OCI-M2 (cell line): ENCODE results near the gene MAST3.
"Not testable (repeated sequence)": the region's sequence is repeated elsewhere in the genome, so short reads cannot be mapped to it uniquely, and the experiment has no call there.

Source experiments
- DNase-seq: peaks from one replicate; lab custom pipeline; 2025; ENCODE audit not compliant: unreplicated experiment; lab: John Stamatoyannopoulos, UW

The MAST3 gene

GRCh38 chr19:18157465-18158063, 60.0 kb downstream of the MAST3 start:
- no peak for DNase-seq

GRCh38 chr19:18158467-18158866, 60.9 kb downstream of the MAST3 start:
- DNase-seq, result no peak

DNA sequence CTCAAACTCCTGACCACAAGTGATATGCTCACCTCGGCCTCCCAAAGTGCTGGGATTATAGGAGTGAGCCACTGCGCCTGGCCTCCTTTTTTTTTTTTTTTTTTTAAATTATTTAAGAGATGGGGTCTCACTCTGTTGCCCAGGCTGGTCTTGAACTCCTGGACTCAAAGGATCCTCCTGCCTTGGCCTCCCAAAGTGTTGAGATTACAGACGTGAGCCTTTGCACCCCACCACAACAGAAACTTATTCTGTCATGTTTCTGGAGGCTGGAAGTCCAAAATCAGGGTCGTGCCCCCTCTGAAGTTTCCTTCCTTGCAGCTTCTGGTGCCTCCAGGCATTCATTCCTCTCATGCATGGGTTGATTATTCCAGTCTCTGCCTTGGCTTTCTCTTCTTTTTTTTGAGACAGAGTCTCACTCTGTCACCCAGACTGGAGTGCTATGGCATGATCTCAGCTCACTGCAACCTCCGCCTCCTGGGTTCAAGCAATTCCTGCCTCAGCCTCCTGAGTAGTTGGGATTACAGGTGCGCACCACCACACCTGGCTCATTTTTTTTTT, 61.6 kb downstream of the MAST3 start:
- DNase-seq, result not testable (repeated sequence)

DNA sequence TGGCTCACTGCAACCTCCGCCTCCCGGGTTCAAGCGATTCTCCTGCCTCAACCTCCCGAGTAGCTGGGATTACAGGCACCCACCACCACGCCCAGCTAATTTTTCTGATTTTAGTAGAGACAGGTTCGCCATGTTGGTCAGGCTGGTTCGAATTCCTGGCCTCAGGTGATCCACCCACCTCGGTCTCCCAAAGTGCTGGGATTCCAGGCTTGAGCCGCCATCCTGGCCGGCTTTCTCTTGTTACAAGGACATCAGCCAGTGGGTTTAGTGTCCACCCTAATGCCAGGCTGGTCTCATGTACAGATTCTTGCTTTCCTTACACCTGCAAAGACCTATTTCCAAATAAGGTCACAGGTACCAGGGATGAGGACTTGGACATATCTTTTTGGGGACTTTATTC, 62.2 kb downstream of the MAST3 start:
- no peak for DNase-seq

- DNase-seq, result no peak
Measured at GRCh38 chr19:18160493-18160970, 63.0 kb downstream of the MAST3 start.

DNA sequence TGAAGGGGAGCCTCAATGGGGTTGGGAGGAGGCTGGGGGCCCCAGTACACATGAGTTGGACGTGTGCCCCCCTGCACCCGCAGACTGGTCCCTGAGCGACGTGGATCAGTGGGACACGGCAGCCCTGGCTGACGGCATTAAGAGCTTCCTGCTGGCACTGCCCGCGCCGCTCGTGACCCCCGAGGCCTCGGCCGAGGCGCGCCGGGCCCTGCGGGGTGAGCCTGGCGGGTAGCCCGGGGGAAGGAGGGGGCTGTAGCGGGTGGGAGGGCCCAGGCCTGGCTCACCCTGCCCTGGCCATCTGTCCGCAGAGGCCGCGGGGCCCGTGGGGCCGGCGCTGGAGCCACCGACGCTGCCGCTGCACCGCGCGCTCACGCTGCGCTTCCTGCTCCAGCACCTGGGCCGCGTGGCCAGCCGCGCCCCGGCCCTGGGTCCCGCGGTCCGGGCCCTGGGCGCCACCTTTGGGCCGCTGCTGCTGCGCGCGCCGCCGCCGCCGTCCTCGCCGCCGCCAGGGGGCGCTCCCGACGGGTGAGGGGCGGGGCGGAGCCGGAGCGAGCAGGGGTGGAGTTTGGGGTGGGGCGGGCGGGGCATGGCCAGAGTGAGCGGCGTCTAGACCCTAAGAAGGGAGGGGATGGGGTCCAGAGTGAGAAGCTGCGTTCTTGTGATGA, 63.5 kb downstream of the MAST3 start:
- DNase-seq, result no peak

GRCh38 chr19:18161636-18162002, 64.0 kb downstream of the MAST3 start:
- DNase-seq, result no peak

- no peak for DNase-seq
Measured at GRCh38 chr19:18164072-18164471, 66.5 kb downstream of the MAST3 start.

GRCh38 chr19:18165794-18166544, 68.4 kb downstream of the MAST3 start:
- no peak for DNase-seq

- DNase-seq, result no peak
Measured at GRCh38 chr19:18167011-18167410, 69.4 kb downstream of the MAST3 start.

DNA sequence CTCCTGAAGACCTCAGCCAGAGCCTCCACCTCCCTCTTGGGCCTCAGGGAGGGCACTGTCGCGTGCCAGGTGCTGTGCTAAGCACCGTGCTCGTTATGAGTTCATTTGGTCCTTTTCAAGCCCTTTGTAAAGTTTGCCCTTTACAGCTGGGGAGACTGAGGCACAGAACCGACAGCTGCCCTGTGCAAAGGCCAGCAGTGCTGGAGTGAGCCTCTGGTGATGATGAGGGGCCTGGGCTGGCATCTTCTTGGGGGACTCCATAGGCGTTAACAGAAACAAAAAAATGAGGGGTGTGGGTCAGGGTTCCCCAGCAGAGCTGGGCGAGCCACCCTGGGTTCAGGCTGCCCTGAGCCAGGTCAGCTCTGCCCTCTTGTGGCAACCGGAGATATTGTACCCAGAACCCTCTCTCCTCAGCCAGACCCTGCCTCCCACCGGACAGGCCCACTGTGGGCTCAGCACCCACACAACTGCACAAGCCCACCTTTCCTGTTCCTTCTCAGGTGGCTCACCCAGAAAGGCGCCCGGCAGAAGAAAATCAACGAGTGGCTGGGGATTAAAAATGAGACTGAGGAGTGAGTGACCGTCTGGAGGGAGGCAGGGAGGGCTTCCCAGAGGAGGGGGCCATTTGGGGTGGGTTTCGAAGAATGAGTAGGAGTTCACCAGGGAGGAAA, 70.5 kb downstream of the MAST3 start:
- no peak for DNase-seq

- DNase-seq, result no peak
Measured at GRCh38 chr19:18168673-18169381, 71.2 kb downstream of the MAST3 start.

- no peak for DNase-seq
Measured at GRCh38 chr19:18170714-18171255, 73.2 kb downstream of the MAST3 start.

GRCh38 chr19:18171605-18172327, 74.2 kb downstream of the MAST3 start:
- DNase-seq, result no peak

DNA sequence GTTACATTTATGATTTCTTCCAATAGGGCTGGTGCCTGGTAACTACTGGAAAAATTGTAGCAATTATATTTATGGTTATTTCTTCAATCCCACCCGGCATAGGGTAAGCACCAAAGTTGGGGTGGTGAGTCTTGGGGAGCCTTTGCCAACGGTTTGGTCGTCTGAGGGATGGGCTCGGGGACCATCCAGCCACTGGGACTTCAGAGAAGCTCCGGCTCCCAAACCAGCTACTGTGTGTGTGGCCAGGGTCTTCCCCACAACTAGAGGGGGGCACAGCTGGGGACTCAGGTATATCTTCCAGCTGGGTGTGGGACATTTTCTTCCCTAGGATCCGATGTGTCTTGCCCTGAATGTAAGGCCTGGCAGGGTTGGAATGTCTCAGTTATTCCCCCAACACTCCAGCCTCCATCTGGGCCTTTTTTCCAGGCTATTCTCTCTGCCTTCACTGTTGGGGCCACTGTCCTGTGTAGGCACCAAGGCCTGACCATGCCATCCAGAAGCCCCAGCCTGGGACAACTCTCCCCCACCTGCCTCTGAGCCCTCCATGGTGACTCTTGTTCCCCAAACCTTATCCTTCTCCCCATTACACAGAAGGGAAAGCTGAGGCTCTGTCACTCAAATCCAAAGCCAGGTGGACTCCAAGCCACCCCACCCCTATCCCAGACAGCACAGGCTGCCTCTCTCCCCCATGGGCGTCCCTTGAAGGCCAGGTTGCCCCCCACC, 74.9 kb downstream of the MAST3 start:
- DNase-seq, result no peak

GRCh38 chr19:18173054-18173571, 75.5 kb downstream of the MAST3 start:
- no peak for DNase-seq

DNA sequence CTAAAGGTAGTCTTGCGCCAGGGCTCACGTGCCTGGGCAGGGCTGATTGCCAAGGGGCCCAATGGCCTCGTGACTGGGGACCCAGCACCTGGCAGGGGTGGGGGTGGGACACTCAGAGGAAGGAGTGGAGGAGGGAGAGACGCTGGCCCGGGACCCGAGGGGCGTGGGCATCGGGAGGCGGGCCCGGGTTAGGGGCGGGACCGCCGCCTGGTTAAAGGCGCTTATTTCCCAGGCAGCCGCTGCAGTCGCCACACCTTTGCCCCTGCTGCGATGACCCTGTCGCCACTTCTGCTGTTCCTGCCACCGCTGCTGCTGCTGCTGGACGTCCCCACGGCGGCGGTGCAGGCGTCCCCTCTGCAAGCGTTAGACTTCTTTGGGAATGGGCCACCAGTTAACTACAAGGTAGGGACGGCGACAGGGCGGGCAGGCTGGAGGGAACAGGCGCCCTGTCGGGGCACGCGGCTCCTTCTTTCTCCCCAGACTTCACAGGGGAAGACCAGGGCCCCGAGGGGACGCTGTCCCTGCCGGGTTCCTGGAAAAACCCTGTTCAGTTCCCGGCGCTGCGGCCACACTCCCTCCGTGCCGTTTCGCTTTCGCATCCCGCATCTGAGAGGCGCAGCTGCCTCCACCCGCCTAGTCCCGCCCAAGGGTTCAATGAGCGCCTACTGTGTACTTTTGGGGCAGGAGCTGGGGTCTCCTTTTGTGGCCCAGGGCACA, 76.2 kb downstream of the MAST3 start, which contains the start of gene IFI30:
Gene IFI30, plus strand, starts transcription at position 242 of the 717 bp plus-strand sequence. Its CDS starts 29 bp downstream, at position 271.
- no peak for DNase-seq

- DNase-seq, result no peak
Measured at GRCh38 chr19:18174983-18175382, 77.4 kb downstream of the MAST3 start.
